Parathyroid adenoma (tissue), 2 donors: ENCODE results near the gene TENT4B.

ENCODE experiments used
- H2AFZ ChIP-seq: fragments of 300-600 bp; sonication (generic); one replicate; pipeline ENCODE4 v1.7.0; 2017; ENCODE audit warnings: antibody characterized with exemption, mild to moderate bottlenecking
- H3K27ac ChIP-seq: fragments of 300-600 bp; sonication (generic); one replicate; pipeline ENCODE4 v1.7.0; 2017
- H3K27me3 ChIP-seq: fragments of 300-600 bp; sonication (generic); one replicate; pipeline ENCODE4 v1.7.0; 2017; ENCODE audit warnings: low read length; ENCODE audit not compliant: control insufficient read depth, insufficient read depth
- H3K36me3 ChIP-seq: fragments of 300-600 bp; sonication (generic); one replicate; pipeline ENCODE4 v1.7.0; 2017; ENCODE audit warnings: low read length; ENCODE audit not compliant: control insufficient read depth, insufficient read depth
- H3K4me1 ChIP-seq: fragments of 300-600 bp; sonication (generic); one replicate; pipeline ENCODE4 v1.7.0; 2017; ENCODE audit warnings: control low read depth
- H3K4me2 ChIP-seq: fragments of 300-600 bp; sonication (generic); one replicate; pipeline ENCODE4 v1.7.0; 2017; ENCODE audit warnings: low read length
- H3K4me3 ChIP-seq: fragments of 300-600 bp; sonication (generic); one replicate; pipeline ENCODE4 v1.7.0; 2017; ENCODE audit warnings: low read depth, low read length
- H3K79me2 ChIP-seq: fragments of 300-600 bp; sonication (generic); one replicate; pipeline ENCODE4 v1.7.0; 2017; ENCODE audit warnings: control low read depth
- H3K9ac ChIP-seq: fragments of 300-600 bp; sonication (generic); one replicate; pipeline ENCODE4 v1.7.0; 2017; ENCODE audit warnings: mild to moderate bottlenecking
- H3K9me3 ChIP-seq: fragments of 300-600 bp; sonication (generic); one replicate; pipeline ENCODE4 v1.7.0; 2017; ENCODE audit warnings: low read length; ENCODE audit not compliant: control insufficient read depth
- CTCF ChIP-seq: fragments of 300-600 bp; sonication (generic); IDR thresholded peaks from one replicate; pipeline ENCODE4 v1.7.0; 2017; ENCODE audit warnings: antibody characterized with exemption, mild to moderate bottlenecking
- donor health status: primary hyperparathyroidism.

Gene TENT4B

GRCh38 chr16:50152807-50153595, at the start of gene TENT4B:
TSS of gene TENT4B (plus strand) at chr16:50153306. CDS start at chr16:50153622, 316 bp downstream.
- H3K9me3 ChIP-seq = no peaks in the 10 kb centered on the region
- H3K27me3 ChIP-seq = no peaks in the 10 kb centered on the region
- H3K4me3 ChIP-seq = peak within 1 kb of the TSS; percentile 71
- H3K79me2 ChIP-seq = peaks cover 31% of the 10 kb centered on the region
- H3K4me1 ChIP-seq = peaks cover 9% of the 10 kb centered on the region
- peak within 1 kb of the TSS; percentile 90 for H3K4me2 ChIP-seq
- peak within 1 kb of the TSS; percentile 99 for H2AFZ ChIP-seq
- peak within 1 kb of the TSS; percentile 95 for H3K27ac ChIP-seq
- H3K36me3 ChIP-seq = no peaks in the 10 kb centered on the region
- TF ChIP-seq CTCF = no peak
- H3K9ac ChIP-seq = peak within 1 kb of the TSS; percentile 3

GRCh38 chr16:50103764-50104163, 49.3 kb upstream of the TENT4B start:
- H3K4me2 ChIP-seq = no peak overlapping the region
- H3K9ac ChIP-seq = no peak overlapping the region
- H3K4me3 ChIP-seq = no peak overlapping the region
- no peak for TF ChIP-seq CTCF
- no peak overlapping the region for H3K27ac ChIP-seq
- no peaks in the 10 kb centered on the region for H3K9me3 ChIP-seq
- H3K4me1 ChIP-seq = no peaks in the 10 kb centered on the region
- no peaks in the 10 kb centered on the region for H3K36me3 ChIP-seq
- H3K27me3 ChIP-seq = no peaks in the 10 kb centered on the region
- no peak overlapping the region for H2AFZ ChIP-seq
- H3K79me2 ChIP-seq = no peaks in the 10 kb centered on the region

- Histone ChIP-seq H3K4me2 (no peak overlapping the region), H3K36me3 (no peaks in the 10 kb centered on the region), H3K27ac (no peak overlapping the region), H3K9ac (no peak overlapping the region), H3K9me3 (no peaks in the 10 kb centered on the region), H3K79me2 (no peaks in the 10 kb centered on the region), H3K27me3 (no peaks in the 10 kb centered on the region), H2AFZ (no peak overlapping the region), H3K4me3 (no peak overlapping the region), H3K4me1 (no peaks in the 10 kb centered on the region)
- TF ChIP-seq CTCF = no peak
These were observed 38.6 kb upstream of the TENT4B start for GRCh38 chr16:50114357-50115129.

GRCh38 chr16:50120711-50121110, 32.4 kb upstream of the TENT4B start:
- TF ChIP-seq CTCF = no peak
- Histone ChIP-seq H3K27ac (no peak overlapping the region), H3K4me1 (no peaks in the 10 kb centered on the region), H2AFZ (no peak overlapping the region), H3K9ac (no peak overlapping the region), H3K27me3 (no peaks in the 10 kb centered on the region), H3K4me3 (no peak overlapping the region), H3K9me3 (no peaks in the 10 kb centered on the region), H3K4me2 (no peak overlapping the region), H3K79me2 (no peaks in the 10 kb centered on the region), H3K36me3 (no peaks in the 10 kb centered on the region)
